HuH-7 (cell line): Measurements from ENCODE around the gene FAM13C.
"Not testable (repeated sequence)": the region's sequence is repeated elsewhere in the genome, so short reads cannot be mapped to it uniquely, and the experiment has no call there.

ENCODE experiments used
- DNase-seq: peaks from one replicate; pipeline ENCODE4 v3.0.0; 2011; ENCODE audit warnings: low spot score

Gene FAM13C

DNA sequence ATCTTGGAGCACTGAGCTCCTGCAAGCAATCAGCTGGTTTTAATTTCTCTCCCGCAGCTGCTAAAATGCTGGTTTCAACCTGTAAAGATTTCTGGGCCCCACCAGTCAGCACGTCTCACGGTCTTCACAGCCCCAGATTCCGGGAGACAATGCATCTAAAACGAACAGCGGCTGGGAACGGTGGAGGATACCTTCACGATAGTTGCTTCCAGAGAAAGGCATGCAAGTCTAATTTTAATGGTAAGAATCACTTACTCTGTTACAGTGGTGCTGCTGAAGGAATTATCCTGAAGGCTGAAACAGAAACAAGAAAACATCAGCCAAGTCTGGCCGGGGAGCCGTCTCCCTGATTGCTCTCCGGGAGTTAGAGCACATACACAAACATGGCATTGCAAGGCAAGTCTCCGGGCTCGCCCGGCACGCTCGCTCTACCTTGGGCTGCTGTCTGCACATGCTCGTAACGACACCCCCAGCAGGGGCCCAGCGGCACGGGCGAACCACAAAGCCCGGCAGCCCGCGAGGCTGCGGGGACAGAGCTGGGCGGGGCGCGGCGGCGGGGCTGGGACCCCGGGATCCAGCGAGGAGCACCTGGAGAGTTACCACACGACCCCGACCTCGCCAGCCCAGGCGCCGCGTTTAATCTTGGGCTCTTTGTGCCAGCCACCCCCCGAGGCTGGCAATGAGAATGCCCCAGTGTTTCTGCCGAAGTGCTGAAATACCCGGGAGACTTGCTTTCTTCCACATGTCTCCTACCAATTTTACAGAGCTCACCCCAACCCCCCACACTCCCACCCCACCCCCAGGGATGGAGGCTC lies at the start of gene FAM13C:
Gene FAM13C, minus strand, starts transcription at position 406 of the 815 bp plus-strand sequence. Its CDS starts 89 bp downstream, at position 317.
- peak; percentile 44 for DNase-seq

GRCh38 chr10:59405235-59405634 lies 42.9 kb upstream of the FAM13C start:
- DNase-seq: no peak

GRCh38 chr10:59400214-59400613 lies 37.9 kb upstream of the FAM13C start:
- DNase-seq: no peak

DNA sequence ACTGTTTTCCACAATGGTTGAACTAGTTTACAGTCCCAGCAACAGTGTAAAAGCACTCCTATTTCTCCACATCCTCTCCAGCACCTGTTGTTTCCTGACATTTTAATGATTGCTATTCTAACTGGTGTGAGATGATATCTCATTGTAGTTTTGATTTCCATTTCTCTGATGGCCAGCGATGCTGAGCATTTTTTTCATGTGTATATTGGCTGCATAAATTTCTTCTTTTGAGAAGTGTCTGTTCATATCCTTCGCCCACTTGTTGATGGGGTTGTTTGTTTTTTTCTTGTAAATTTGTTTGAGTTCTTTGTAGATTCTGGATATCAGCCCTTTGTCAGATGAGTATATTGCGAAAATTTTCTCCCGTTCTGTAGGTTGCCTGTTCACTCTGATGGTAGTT lies 37.0 kb upstream of the FAM13C start:
- DNase-seq: not testable (repeated sequence)

- DNase-seq: no peak
These were observed 35.6 kb upstream of the FAM13C start for GRCh38 chr10:59397961-59398360.

- no peak for DNase-seq
These were observed 33.6 kb upstream of the FAM13C start for GRCh38 chr10:59395984-59396383.

DNA sequence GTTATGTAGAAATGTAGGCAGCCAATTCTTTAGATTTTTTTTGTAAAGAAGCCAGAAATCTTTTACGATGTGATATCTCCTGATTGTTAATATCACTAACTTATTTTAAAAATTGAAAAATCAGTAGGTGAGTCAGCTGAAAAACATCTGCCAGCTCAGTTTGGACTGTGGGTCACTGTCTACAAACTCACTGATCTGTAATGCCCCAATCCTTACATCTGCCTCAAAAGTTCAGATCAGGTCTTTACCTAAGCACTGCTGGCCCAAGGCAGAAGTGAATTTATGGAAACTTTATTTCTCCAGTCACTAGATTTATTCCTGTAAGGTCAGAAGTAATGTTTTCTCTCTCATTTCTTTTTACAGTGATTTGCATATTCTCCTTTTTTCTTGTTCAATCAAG lies 31.0 kb upstream of the FAM13C start:
- DNase-seq: no peak

- no peak for DNase-seq
These were observed 28.7 kb upstream of the FAM13C start for GRCh38 chr10:59391060-59391459.

DNA sequence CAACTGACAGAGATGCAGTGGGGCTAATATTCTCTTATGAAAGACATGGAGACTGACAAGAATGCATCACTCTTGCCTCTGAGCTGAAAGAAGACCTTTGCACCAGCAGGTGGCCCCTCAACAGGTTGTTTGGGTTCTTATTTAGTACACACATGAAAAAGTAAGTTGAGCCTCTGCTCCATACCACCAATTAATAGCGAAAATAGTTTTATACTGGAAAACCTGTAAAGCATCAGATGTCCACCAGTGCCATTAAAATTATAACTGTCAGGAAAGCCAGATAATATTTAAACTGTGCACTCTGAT lies 26.3 kb upstream of the FAM13C start:
- no peak for DNase-seq

GRCh38 chr10:59387951-59388670 lies 25.8 kb upstream of the FAM13C start:
- no peak for DNase-seq

- no peak for DNase-seq
These were observed 22.4 kb upstream of the FAM13C start for GRCh38 chr10:59384761-59385160.

DNA sequence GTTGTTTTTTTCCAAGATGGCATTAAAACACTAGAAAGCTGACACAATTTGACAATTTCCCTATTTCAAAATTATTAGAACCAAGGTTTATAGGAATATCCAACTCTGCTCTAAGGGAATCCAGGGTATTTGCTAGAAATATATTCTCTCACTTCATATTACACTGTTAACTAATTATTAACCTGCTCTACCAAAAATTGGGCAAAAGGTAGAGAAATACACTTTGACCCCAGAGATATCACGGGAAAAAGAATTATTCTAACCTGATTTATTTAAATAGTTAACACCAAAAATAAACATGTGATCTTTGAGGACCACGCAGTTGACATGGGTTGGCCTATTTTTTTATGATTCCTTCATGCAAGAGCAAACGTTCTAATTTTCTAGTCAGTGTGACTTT lies 21.6 kb upstream of the FAM13C start:
- no peak for DNase-seq

GRCh38 chr10:59383436-59383835 lies 21.1 kb upstream of the FAM13C start:
- no peak for DNase-seq

DNA sequence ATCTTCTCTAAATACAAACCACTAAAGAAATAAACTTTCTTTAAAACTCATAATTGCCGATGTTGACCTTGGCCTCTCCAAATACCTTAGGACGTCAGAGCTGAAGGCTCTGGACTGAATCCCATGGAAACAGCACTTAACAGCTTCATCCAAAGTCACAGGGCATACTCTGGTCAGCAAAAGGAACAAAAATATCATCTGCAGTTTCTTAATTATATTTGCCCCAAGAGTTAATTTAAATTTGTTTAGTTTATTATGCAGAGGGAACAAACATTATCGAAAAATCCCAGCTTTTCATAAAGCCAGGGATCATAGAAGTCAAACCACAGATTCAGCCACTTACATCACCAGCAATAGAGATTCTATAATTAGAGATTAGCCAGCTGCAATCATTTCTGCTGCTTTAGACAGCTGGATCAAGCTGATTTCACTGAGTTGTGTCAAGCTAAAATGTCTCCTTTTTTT lies 20.5 kb upstream of the FAM13C start:
- no peak for DNase-seq

DNA sequence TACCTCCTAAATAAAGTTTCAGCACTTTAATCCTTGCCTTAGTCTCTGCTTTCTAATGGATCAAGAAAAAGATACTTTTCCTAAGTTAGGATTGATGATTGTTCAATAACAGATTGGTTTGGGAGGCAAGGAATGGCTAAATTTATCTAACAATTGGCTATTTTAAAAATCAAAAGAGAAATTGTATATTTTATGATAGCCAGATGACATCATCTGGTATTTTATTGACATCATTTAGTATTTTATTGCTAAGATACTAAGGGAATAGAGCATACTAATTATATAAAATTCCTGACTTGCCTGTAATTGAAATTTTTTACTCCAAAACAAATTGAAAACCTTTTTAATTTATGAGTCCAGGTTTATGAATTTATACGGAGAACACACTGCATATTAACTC lies 19.3 kb upstream of the FAM13C start:
- no peak for DNase-seq

DNA sequence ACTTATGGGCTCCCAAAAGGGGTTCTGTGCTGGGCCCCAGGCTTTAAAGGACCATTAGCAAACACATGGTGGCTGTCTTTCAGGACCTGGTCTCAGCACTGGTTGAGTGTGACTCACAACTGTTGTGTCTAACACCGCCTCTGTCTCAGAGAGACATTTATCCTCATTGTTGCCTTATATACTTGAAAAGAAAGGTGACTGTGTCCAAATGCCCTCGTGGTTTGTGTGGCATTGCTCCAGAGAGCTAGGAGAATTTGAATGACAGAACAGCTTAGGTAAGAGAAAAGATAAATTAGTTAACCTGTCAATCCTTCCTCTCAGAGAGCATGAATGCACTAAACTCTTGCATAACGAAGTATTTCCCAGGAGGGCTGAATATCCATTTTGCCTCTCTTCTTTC lies 14.5 kb upstream of the FAM13C start:
- no peak for DNase-seq

- no peak for DNase-seq
These were observed 13.6 kb upstream of the FAM13C start for GRCh38 chr10:59375990-59376389.

- no peak for DNase-seq
These were observed 12.6 kb upstream of the FAM13C start for GRCh38 chr10:59374916-59375315.

DNA sequence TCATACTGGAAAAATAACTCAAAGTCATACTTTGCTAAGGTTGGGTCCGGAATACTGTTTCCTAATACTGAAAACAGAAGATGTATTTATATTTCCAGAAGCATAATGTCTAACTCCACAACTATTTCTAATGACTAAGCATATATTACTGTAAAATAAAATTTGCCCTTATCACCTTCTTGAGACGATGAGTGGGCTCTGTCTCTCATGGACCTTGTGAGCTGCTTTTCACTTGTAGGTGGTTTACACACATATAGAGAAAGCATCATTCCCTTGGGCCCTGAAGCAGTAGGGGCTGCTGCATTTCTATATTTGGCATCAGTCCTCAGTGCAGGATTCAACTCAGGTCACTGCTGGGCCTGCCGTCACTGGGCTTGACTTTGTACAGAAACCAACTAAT lies 10.7 kb upstream of the FAM13C start:
- no peak for DNase-seq

GRCh38 chr10:59372543-59372942 lies 10.2 kb upstream of the FAM13C start:
- DNase-seq: no peak

DNA sequence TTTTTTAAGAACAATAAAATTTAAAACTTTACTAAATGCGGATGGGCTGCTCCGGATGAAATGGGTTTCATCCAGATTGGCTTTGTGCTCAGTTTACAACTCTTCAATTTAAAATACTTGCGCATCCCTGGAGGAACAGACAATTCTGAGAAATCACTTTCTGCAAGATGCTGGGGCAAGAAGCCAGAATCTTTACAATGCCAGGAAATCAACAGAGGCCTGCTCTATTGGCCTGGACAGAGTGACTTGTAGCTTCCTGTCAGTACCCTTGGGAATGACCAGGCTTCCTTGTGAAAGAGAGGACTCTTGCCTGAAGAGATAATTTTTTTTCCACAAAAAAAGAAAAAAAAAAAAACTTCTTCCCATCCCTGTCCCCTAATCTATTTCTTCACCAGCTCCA lies 3.9 kb upstream of the FAM13C start:
- no peak for DNase-seq

DNA sequence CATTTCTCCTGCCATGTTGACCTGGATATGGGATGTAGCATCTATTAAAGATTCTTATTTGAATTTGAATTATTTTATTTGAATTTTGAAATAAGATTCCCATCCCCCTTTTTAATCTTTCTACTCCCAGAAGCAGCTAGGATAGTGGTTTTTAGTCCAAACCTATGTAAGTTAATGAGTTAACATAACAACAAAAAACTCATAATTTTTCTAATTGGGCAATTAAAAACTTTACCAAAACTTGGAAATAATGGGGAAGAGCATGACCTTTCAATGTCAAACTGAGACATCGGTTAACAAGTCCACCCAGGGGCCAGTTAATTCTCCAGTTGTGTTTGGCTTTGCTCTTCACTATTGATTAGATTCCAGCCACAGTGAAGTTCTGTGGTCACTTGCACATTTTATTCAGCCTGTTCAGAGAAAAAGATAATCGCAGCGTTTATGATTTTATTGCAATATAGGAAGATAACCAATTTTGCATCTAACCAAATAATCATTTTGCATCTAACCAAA lies 1.2 kb upstream of the FAM13C start:
- DNase-seq: no peak

GRCh38 chr10:59362959-59363381 lies 621 bp upstream of the FAM13C start:
- peak; percentile 44 for DNase-seq
